ENCODE results near the gene TTLL5.

DNA sequence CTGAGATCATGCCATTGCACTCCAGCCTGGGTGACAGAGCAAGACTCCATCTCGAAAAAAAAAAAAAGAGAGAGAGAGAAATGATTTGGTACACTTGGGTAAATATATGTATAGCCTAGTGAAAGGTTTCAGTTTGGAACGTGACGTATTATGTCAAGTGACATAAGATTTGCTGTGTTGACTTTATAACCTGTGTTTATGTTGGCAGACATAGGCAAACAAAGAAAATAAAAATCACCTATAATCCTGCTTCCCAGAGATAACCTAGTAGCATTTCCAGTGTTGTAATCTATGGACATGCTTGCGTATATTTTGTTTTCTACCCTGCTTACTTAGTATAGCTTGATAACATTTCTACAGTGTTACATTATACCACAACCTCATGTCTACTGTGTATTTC is 17.1 kb upstream of the TTLL5 start:
- TF ChIP-seq, protein P1, sequence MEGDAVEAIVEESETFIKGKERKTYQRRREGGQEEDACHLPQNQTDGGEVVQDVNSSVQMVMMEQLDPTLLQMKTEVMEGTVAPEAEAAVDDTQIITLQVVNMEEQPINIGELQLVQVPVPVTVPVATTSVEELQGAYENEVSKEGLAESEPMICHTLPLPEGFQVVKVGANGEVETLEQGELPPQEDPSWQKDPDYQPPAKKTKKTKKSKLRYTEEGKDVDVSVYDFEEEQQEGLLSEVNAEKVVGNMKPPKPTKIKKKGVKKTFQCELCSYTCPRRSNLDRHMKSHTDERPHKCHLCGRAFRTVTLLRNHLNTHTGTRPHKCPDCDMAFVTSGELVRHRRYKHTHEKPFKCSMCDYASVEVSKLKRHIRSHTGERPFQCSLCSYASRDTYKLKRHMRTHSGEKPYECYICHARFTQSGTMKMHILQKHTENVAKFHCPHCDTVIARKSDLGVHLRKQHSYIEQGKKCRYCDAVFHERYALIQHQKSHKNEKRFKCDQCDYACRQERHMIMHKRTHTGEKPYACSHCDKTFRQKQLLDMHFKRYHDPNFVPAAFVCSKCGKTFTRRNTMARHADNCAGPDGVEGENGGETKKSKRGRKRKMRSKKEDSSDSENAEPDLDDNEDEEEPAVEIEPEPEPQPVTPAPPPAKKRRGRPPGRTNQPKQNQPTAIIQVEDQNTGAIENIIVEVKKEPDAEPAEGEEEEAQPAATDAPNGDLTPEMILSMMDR (IDR thresholded peaks at IDR 0.05): no peak
- TF ChIP-seq POLR2A (IDR thresholded peaks at IDR 0.05): no peak
